A673 (cell line): ENCODE data around the gene TCEAL7.

Experiments used
- EZH2 ChIP-seq: fragments of 200-600 bp; sonication (generic); IDR thresholded peaks from 2 replicates; pipeline ENCODE4 v1.6.1; 2017; ENCODE audit warnings: borderline replicate concordance, low read depth, mild to moderate bottlenecking, mixed read lengths, antibody characterized with exemption, low read length; ENCODE audit not compliant: poor library complexity, severe bottlenecking
- TF ChIP-seq, protein P1 (sequence below): fragments of 300-800, 200-600 bp; sonication (generic); conservative IDR thresholded peaks from 2 replicates; pipeline ENCODE4 v1.5.1; 2017; ENCODE audit warnings: low read depth, mild to moderate bottlenecking, antibody characterized with exemption, low read length, moderate library complexity, mixed read lengths

DNA sequence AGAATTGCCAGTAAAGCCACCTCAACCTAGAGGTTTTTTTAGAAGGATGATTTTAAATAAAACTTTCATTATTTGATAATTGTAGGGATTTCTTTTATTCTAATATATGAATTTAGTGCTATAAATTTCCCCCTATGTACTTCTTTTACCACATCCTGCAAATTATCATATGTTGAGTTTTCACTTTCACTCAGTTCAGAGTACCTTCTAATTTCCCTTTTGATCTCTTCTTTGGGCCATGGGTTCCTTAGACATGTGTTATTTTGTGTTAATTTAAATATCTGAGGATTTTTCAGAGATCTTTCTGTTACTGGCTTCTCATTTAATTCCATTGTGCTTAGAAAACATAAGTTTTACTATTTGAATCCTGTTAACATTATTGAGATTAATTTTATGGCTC is 25.3 kb upstream of the TCEAL7 start:
- TF ChIP-seq, protein P1, sequence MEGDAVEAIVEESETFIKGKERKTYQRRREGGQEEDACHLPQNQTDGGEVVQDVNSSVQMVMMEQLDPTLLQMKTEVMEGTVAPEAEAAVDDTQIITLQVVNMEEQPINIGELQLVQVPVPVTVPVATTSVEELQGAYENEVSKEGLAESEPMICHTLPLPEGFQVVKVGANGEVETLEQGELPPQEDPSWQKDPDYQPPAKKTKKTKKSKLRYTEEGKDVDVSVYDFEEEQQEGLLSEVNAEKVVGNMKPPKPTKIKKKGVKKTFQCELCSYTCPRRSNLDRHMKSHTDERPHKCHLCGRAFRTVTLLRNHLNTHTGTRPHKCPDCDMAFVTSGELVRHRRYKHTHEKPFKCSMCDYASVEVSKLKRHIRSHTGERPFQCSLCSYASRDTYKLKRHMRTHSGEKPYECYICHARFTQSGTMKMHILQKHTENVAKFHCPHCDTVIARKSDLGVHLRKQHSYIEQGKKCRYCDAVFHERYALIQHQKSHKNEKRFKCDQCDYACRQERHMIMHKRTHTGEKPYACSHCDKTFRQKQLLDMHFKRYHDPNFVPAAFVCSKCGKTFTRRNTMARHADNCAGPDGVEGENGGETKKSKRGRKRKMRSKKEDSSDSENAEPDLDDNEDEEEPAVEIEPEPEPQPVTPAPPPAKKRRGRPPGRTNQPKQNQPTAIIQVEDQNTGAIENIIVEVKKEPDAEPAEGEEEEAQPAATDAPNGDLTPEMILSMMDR = no peak
- TF ChIP-seq EZH2 = no peak
